ENCODE data around the gene PRPF6.
A peak's percentile ranks its signal among the peaks of the same experiment; 100 is the strongest.

PRPF6 gene

GRCh38 chr20:64038224-64038564, 57.3 kb downstream of the PRPF6 start:
- DNase-seq = no peak

- DNase-seq = peak; percentile 34 to 38
Observed at GRCh38 chr20:64038565-64039292, 57.8 kb downstream of the PRPF6 start.

GRCh38 chr20:64039293-64040160, 58.6 kb downstream of the PRPF6 start:
- no peak for DNase-seq

GRCh38 chr20:64040231-64041039, 59.5 kb downstream of the PRPF6 start:
- no peak for DNase-seq

- no peak for DNase-seq
Observed at GRCh38 chr20:64041040-64041780, 60.3 kb downstream of the PRPF6 start.

GRCh38 chr20:64041781-64042053, 60.8 kb downstream of the PRPF6 start:
- no peak for DNase-seq

- no peak for DNase-seq
Observed at GRCh38 chr20:64042054-64042781, 61.3 kb downstream of the PRPF6 start.

- DNase-seq = no peak
Observed at GRCh38 chr20:64043768-64044167, 62.8 kb downstream of the PRPF6 start.

- DNase-seq = no peak
Observed at GRCh38 chr20:64044484-64045247, 63.7 kb downstream of the PRPF6 start.

- no peak for DNase-seq
Observed at GRCh38 chr20:64045346-64046011, 64.5 kb downstream of the PRPF6 start.

GRCh38 chr20:64047046-64047389, 66.1 kb downstream of the PRPF6 start:
- DNase-seq = no peak

GRCh38 chr20:64047968-64048401, 67.1 kb downstream of the PRPF6 start:
- DNase-seq = no peak

- DNase-seq = no peak
Observed at GRCh38 chr20:64048402-64049044, 67.6 kb downstream of the PRPF6 start.

GRCh38 chr20:64049060-64049877, 68.3 kb downstream of the PRPF6 start, which contains the start of gene SOX18:
SOX18 (minus strand) TSS chr20:64049639; CDS start chr20:64049516, 123 bp downstream.
- no peak for DNase-seq

GRCh38 chr20:64049878-64050260, 68.9 kb downstream of the PRPF6 start:
- DNase-seq = no peak

- no peak for DNase-seq
Observed at GRCh38 chr20:64050261-64051032, 69.5 kb downstream of the PRPF6 start.

GRCh38 chr20:64051033-64051452, 70.1 kb downstream of the PRPF6 start:
- DNase-seq = no peak

- no peak for DNase-seq
Observed at GRCh38 chr20:64051561-64052325, 70.8 kb downstream of the PRPF6 start.
